ENCODE results near the gene OR6C2.

The OR6C2 gene

DNA sequence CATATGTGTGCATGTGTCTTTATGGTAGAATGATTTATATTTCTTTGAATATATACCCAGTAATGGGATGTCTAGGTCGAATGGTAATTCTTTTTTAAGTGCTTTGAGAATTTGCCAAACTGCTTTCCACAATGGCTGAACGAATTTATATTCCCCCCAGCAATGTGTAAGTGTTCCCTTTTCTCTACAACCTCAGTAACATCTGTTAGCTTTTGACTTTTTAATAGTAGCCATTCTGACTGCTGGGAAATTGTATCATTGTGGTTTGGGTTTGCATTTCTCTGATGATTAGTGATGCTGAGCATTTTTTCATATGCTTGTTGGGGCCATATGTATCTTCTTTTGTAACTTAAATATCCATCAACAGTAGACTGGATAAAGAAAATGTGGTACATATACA, 57.7 kb downstream of the OR6C2 start:
- no peak overlapping the region for H3K4me3 Mint-ChIP-seq

More for the DNA sequence above, 57.7 kb downstream of the OR6C2 start:
- no peaks in the 10 kb centered on the region for H3K4me1 Mint-ChIP-seq (ENCODE audit: low read depth)
- H3K9me3 Mint-ChIP-seq: no peaks in the 10 kb centered on the region
- intact Hi-C loops (cut with micrococcal nuclease): no loop called here
- no peak overlapping the region for H3K27ac Mint-ChIP-seq
- no peaks in the 10 kb centered on the region for H3K36me3 Mint-ChIP-seq (ENCODE audit: low read depth)
- H3K27me3 Mint-ChIP-seq: peaks cover 5% of the 10 kb centered on the region

Measured in dendritic cell treated with granulocyte-macrophage colony-stimulating factor and Interleukin-4, amounts not matched to agents 40 ng/mL and 50 ng/mL, for 4 days (primary cell).